ENCODE measurements around the gene ING3. TPM values are rescaled to one million over a fixed set of nuclear protein-coding genes. Genes with fewer than 3 reads are reported as not detected.

Gene ING3
- total and polyA plus RNA-seq, 2 donors (not counting 3 experiments of a cell fraction or from before 2014, with no cell fraction given), result 8.7 to 19.6 TPM

DNA sequence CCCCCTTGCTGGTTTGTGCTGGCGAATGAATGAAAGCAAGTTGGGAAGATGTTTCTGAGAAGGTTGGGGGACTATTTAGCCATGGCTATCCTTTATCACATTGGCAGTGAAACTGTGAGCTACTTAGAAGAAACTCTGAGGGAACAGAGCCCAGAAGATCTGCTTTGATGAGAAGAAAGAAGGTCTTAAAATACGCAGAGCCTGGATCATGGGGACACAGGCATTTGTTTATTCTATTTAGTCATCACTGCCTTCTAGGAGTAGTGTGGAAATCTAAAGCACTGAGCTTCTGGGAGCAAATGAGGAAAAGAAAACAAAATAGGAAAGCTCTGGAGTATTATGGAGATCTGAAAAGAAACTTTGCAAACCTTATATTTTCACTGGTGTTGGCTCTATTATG, 66.4 kb downstream of the ING3 start:
- H3K79me2 ChIP-seq (ENCODE audit: control insufficient read depth, insufficient read depth, low read length), result no peaks in the 10 kb centered on the region
- FAIRE-seq (no peak), DNase-seq (ENCODE audit: low read depth, low spot score) (no peak)
- no peaks in the 10 kb centered on the region for H4K20me1 ChIP-seq (replicated peaks; ENCODE audit: control insufficient read depth, extremely low read depth, insufficient read depth, low read length)
- H2AFZ ChIP-seq (ENCODE audit: low read depth, low read length), result no peak overlapping the region
- no TSS peak for BruUV-seq (replicated peaks)
- CTCF ChIA-PET, result interaction anchor here (0.8 to 1.5 kb wide), 6 partner anchors 10 to 91 kb away, joined by 3 to 5 read pairs (median 3); no protein-coding TSS in a partner anchor
- no peak overlapping the region for H3K9ac ChIP-seq (replicated peaks; ENCODE audit: extremely low read depth, insufficient read depth, low read length)
- dilution Hi-C loops (cut with MboI; ENCODE audit: extremely low pct_ligation_motif_present, low sequenced_read_pairs) (no loop called here), intact Hi-C loops (cut with micrococcal nuclease) (no loop called here)
- no peak overlapping the region for H3K27ac ChIP-seq (ENCODE audit: insufficient read depth, low read depth, low read length)
- H3K36me3 ChIP-seq (ENCODE audit: control insufficient read depth in 2 of 2, extremely low read depth in 1 of 2, insufficient read depth in 2 of 2, low read length in 2 of 2), result no peaks in the 10 kb centered on the region
- TF ChIP-seq FOS (IDR thresholded peaks at IDR 0.05; ENCODE audit: borderline replicate concordance, insufficient read depth, low read length) (no peak), JUN (IDR thresholded peaks at IDR 0.05; ENCODE audit: borderline replicate concordance, insufficient read depth, insufficient read length, low read depth) (no peak), GATA2 (IDR thresholded peaks at IDR 0.05; ENCODE audit: insufficient read depth, insufficient read length, low read depth, low read length) (no peak), POLR2A (IDR thresholded peaks at IDR 0.05; ENCODE audit: low read depth, low read length) (no peak), MYC (IDR thresholded peaks at IDR 0.05; ENCODE audit: low read depth, low read length) (no peak), EZH2 (IDR thresholded peaks at IDR 0.05; ENCODE audit: borderline replicate concordance, low read depth, low read length, severe bottlenecking) (no peak), POLR2AphosphoS5 (IDR thresholded peaks at IDR 0.05; ENCODE audit: insufficient read depth, low read depth, low read length) (no peak)
- TF ChIP-seq, protein P1, sequence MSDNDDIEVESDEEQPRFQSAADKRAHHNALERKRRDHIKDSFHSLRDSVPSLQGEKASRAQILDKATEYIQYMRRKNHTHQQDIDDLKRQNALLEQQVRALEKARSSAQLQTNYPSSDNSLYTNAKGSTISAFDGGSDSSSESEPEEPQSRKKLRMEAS (IDR thresholded peaks at IDR 0.05; ENCODE audit: insufficient read depth, insufficient read length), result no peak
- no peak overlapping the region for H3K4me3 ChIP-seq (replicated peaks in 1 of 3; ENCODE audit: insufficient read depth in 1 of 3, low read depth in 1 of 3, low read length in 3 of 3)
- H3K4me2 ChIP-seq (ENCODE audit: insufficient read depth, low read length), result no peak overlapping the region
- POLR2A ChIA-PET, result no interaction called here
- H3K4me1 ChIP-seq (ENCODE audit: control insufficient read depth, extremely low read depth, insufficient read depth, low read length), result peaks cover 14% of the 10 kb centered on the region
- H3K27me3 ChIP-seq (ENCODE audit: control insufficient read depth in 2 of 2, insufficient read depth in 2 of 2, low read length in 2 of 2), result no peaks in the 10 kb centered on the region
- no peaks in the 10 kb centered on the region for H3K9me3 ChIP-seq (replicated peaks; ENCODE audit: control insufficient read depth, insufficient read depth, low read length)
- no peaks in the 10 kb centered on the region for H3K9me1 ChIP-seq (replicated peaks; ENCODE audit: control insufficient read depth, extremely low read depth, insufficient read depth, low read length)

DNA sequence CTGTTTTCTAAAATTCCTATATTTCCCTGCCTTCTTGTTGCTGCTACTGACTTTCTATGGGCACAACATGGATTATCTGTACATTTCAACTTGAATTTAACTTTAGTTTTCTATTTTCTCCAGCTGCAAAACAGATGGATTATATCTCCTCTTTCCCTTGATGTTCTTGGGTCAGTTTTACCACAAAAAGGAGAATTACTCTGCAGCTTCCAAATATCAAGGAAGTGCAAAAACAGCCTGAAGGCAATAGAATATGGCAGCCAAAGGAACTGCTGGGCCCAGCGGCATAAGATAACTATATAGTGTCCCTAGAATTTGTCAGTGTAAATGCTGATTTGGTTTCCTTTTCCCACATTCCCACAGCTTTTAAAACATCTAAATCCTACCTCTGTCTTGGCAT, 67.0 kb downstream of the ING3 start:
- no peak for TF ChIP-seq JUN (IDR thresholded peaks at IDR 0.05; ENCODE audit: borderline replicate concordance, insufficient read depth, insufficient read length, low read depth)
- TF ChIP-seq, protein P2, sequence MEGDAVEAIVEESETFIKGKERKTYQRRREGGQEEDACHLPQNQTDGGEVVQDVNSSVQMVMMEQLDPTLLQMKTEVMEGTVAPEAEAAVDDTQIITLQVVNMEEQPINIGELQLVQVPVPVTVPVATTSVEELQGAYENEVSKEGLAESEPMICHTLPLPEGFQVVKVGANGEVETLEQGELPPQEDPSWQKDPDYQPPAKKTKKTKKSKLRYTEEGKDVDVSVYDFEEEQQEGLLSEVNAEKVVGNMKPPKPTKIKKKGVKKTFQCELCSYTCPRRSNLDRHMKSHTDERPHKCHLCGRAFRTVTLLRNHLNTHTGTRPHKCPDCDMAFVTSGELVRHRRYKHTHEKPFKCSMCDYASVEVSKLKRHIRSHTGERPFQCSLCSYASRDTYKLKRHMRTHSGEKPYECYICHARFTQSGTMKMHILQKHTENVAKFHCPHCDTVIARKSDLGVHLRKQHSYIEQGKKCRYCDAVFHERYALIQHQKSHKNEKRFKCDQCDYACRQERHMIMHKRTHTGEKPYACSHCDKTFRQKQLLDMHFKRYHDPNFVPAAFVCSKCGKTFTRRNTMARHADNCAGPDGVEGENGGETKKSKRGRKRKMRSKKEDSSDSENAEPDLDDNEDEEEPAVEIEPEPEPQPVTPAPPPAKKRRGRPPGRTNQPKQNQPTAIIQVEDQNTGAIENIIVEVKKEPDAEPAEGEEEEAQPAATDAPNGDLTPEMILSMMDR (IDR thresholded peaks at IDR 0.05; ENCODE audit: extremely low read depth in 1 of 2, insufficient read depth in 1 of 2, low read depth in 1 of 2, low read length in 2 of 2), result no peak
- FAIRE-seq, result no peak
- DNase-seq (ENCODE audit: low read depth, low spot score), result no peak
- Histone ChIP-seq H3K79me2 (ENCODE audit: control insufficient read depth, insufficient read depth, low read length) (no peaks in the 10 kb centered on the region), H3K9me3 (replicated peaks; ENCODE audit: control insufficient read depth, insufficient read depth, low read length) (no peaks in the 10 kb centered on the region), H3K4me3 (replicated peaks in 1 of 3; ENCODE audit: insufficient read depth in 1 of 3, low read depth in 1 of 3, low read length in 3 of 3) (no peak overlapping the region), H3K9ac (replicated peaks; ENCODE audit: extremely low read depth, insufficient read depth, low read length) (no peak overlapping the region), H3K4me2 (ENCODE audit: insufficient read depth, low read length) (no peak overlapping the region), H3K27ac (ENCODE audit: insufficient read depth, low read depth, low read length) (no peak overlapping the region), H3K4me1 (ENCODE audit: control insufficient read depth, extremely low read depth, insufficient read depth, low read length) (peaks cover 14% of the 10 kb centered on the region), H3K27me3 (ENCODE audit: control insufficient read depth in 2 of 2, insufficient read depth in 2 of 2, low read length in 2 of 2) (no peaks in the 10 kb centered on the region), H3K36me3 (ENCODE audit: control insufficient read depth in 2 of 2, extremely low read depth in 1 of 2, insufficient read depth in 2 of 2, low read length in 2 of 2) (no peaks in the 10 kb centered on the region), H4K20me1 (replicated peaks; ENCODE audit: control insufficient read depth, extremely low read depth, insufficient read depth, low read length) (no peaks in the 10 kb centered on the region), H3K9me1 (replicated peaks; ENCODE audit: control insufficient read depth, extremely low read depth, insufficient read depth, low read length) (no peaks in the 10 kb centered on the region), H2AFZ (ENCODE audit: low read depth, low read length) (no peak overlapping the region)
- dilution Hi-C loops (cut with MboI; ENCODE audit: extremely low pct_ligation_motif_present, low sequenced_read_pairs) (no loop called here), intact Hi-C loops (cut with micrococcal nuclease) (no loop called here)
- CTCF ChIA-PET, result interaction anchor here (0.8 to 1.5 kb wide), 6 partner anchors 10 to 90 kb away, joined by 3 to 5 read pairs (median 3); no protein-coding TSS in a partner anchor
- no TSS peak for BruUV-seq (replicated peaks)
- POLR2A ChIA-PET, result no interaction called here
